T-helper 1 cell (primary cell): Measurements from ENCODE around the gene AGBL4.

ENCODE experiments used
- DNase-seq, 5 donors: peaks; one replicate each; pipeline ENCODE4 v3.0.0-alpha.2; 2012 to 2020

The AGBL4 gene

DNA sequence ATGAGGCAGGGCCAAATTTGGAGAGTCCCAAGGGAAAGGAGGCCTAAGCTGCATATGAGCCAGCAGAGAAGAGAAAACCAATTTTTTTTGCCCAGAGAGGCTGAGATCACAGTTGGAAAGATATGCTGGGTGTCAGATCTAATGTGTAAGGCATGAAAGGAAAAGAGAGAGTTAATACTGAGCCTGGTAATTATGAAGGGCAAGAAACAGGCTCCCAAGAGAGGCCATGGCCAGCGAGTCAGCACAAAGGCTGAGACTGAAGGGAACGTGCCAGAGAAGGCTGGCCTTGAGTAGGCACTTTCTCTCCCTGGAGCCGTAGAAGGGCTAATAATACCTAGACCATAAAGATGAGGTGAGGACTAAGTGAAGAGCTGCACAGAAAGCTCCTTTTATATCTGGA is 1215.3 kb downstream of the AGBL4 start:
- DNase-seq = no peak

GRCh38 chr1:48807554-48808260 is 1216.0 kb downstream of the AGBL4 start:
- no peak for DNase-seq

- no peak for DNase-seq
These were observed 1220.3 kb downstream of the AGBL4 start for GRCh38 chr1:48803474-48803873.

DNA sequence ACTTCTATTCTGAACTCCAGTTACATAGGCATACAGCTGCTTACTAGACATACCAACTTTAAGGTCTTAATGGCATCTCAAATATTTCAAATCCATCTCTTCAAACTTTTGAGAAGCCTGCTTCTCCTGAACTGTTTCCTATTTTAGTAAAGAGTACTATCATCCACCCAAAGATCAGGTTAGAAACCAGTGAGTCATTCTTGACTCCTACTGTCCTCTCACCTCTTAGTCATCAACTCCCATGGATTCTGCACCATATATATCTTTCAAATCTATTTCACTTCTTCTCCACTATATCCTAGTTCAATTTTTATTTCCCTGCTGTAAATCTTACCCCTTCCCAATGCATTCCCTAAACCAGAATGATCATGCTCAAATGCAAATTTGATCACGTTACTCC is 1228.9 kb downstream of the AGBL4 start:
- DNase-seq = no peak

DNA sequence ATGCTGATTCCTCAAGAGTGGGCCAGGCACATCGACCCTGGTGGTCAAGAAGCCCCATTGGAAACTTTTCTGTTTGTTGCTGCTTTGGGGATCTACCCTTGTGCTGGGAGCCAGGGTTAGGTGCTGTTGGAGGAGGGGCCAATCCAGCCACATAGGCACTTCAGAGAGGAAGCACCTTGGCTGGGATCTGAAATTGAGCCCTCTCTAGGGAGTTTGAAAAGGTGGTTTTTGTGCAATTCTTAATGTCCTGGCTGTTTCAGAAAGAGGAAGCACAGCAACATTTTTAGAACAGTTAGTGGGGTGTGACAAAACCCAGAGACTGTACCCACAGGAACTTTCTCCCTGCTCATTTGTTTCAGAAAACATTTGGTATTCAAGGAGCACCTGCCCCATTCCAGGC is 1229.9 kb downstream of the AGBL4 start:
- DNase-seq = no peak

DNA sequence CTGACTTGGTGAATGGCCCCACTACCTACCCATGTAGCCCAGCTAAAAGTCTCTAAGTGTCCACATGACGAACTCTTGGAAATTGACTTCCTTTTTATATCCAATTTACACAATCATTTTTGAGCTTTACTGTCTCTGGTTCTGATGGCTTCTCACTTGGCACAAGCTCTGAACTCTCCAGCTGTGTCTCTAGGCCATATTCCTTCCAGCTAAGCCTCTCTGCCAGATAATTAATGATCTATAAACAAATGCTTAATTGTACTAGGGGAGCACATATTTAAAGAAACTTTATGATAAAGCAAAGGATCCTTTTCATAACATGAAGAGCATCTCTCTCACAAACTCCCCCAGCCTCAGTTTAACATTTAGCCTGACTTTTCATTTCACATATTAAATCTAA is 1230.8 kb downstream of the AGBL4 start:
- no peak for DNase-seq

GRCh38 chr1:48790397-48790796 is 1233.4 kb downstream of the AGBL4 start:
- DNase-seq = no peak

- no peak for DNase-seq
These were observed 1233.9 kb downstream of the AGBL4 start for GRCh38 chr1:48789903-48790302.

DNA sequence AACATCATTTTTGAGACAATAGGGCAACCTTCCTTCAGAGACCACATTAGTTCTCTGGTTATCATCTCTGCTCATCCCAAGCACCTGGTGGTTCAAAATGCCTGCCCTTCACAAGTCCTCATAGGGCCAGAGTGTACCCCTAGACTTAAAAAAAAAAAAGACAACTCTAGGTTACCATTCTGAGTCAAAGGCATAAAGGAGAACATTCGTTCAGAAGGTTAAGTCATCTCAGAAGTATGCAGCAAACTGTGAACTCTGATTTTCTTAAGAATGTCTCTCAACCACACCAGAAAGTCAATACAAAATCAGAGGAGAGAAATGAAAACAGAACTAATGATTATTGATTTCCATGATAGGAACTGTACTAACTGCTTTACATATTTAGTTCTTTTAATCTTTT is 1237.9 kb downstream of the AGBL4 start:
- DNase-seq = no peak

DNA sequence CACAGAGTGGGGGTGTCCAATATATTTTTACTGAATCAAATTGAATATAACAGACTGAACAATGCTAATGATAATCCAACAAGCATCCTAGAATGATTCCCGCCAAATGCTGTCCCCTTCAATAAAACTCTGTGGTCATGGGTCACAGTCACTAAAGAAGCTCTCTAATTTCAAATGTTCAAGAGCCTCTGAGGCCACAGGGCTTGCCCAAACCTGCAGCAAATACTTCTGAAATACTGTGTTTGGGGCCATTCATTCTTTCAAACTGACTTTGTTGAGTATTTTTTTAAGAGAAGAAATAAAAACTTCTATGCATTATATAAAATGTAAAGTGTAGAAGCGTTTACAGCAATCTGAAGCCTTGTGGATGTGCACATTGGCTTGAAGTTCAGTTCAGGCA is 1239.5 kb downstream of the AGBL4 start:
- no peak for DNase-seq

DNA sequence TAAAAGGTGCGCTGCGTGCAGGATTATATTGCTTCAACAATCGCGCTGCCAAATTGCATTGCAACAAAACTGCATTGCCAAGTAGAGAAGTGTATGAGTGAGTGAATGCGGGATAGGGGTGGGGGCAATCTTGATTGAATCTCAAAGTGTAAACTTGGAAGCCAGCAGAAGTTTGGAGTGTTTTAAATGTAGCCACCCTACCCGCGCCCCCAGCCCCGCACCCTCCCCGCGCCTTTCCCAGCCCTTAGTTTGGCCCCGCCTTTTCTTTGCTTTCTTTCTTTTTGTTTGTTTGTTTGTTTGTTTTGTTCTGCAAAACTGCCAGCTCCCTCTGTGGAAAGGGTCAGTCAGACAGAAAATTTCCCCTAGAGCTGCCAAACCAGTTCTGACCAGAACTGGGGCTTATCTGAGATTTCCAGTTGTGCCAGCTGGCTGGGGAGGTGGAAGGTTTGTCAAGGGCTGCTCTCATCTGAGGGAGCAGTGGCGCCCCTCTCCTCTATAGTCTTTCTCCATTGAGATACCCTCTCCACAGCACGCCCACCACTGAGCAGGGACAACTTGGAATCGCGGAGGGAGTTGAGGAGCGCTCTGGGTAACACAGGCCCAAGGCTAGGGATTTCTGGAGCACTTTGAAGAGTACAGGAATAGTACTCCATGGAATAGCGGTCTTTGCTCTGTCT is 1246.4 kb downstream of the AGBL4 start:
- no peak for DNase-seq

DNA sequence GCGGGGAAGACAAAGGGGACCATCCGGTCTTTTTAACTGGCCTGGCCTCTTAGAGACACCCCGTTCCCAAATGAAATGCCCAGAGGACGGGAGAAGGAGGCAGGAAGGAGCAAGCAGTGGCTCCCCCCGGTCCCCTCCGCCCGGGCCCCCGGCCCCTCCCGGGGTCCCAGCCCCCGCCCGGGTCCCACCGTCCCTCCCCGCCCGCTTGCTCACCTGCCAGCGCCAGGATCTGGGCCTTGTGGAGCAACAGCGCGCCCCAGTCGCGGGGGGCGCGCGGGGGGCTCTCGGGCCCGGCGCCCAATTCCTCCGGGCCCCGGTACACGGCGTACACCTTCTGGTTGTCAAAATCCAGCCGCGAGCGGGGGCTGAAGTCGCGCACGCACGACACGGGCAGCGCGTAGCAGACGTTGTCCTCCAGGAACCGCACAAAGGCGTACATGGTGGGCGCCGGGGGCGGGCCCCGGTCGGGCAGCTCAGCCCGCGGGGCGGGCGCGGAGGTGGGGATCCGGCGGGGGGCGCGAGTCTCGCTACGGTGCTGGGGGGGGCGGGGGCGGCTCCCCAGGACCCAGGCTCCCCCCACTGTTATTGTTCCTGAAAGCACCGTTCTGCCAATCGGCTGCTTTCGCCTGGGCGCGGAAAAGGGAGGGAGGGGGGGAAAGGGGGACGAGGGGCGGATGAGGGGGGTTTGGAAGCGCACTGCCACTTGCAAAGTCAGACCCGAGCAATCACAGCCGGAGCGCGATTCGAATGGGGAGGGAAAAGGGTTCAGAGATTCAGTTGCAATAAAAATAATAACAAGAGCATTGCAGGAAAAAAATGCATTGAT is 1247.1 kb downstream of the AGBL4 start, which contains the start of gene BEND5:
Gene BEND5, minus strand, starts transcription at position 499 of the 826 bp plus-strand sequence. Its CDS starts 60 bp downstream, at position 439.
- peak in 4 of 5 donors; percentile 16 to 41 (median 23) for DNase-seq

GRCh38 chr1:48775831-48776392 is 1247.8 kb downstream of the AGBL4 start:
- DNase-seq = no peak

DNA sequence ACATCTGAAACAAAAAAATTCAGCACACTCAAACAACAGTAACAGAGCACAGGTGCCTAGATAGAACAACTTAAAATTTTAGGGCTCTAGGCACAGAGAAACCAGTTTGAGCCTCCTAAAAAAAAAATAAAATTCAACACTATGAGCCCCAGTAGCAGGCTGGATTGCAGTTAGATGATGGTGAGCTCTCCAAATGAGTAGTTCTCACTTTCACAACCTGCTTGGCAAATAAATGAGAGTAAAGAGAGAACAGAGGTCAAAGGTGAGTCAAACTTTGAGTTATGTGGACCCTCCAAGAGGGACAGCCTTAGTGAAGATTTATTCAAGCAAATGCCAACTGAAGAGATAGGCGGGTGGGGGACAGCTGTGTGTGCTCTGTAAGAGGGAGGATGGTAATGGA is 1250.6 kb downstream of the AGBL4 start:
- no peak for DNase-seq

GRCh38 chr1:48772211-48772610 is 1251.5 kb downstream of the AGBL4 start:
- DNase-seq = no peak

- no peak for DNase-seq
These were observed 1252.2 kb downstream of the AGBL4 start for GRCh38 chr1:48771561-48771960.

DNA sequence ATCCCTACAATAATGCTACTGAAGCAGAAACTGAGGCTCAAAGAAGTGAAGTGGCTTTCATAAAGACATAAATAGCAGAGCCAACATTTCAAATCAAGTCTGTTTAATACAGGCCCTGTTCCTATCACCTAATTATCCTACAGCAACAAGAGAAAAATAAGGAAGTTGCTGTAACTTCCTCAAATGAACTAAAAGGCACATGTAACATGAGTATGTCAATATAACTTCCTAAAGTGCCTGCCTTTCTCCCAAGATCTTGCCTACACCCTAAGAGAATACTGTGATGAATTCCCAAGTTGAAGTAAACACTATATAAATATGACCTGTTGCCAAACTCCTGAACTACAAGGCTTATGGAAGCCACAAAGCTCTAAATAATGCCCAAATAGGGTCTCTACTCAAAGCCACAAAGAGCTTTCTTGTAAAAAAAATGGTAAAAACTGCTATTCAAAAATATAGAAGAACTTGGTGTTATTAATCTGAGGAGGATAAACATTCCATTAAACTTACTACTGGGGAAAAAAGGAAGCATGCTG is 1255.7 kb downstream of the AGBL4 start:
- no peak for DNase-seq

DNA sequence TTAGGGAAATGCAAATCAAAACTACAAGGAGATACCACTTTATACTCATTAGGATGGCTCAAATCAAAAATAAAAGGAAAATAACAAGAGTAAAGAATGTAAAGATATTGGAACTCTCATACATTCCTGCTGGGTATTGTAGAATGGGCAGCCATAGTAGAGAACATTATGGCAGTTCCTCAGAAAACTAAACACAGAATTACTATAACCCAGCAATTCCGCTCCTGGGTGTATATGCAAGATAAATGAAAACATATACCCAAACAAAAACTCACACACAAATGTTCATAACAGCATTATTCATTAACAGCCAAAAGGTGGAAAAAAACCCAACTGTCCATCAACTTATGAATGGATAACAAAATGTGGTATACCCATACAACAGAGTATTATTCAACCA is 1258.4 kb downstream of the AGBL4 start:
- DNase-seq = no peak

DNA sequence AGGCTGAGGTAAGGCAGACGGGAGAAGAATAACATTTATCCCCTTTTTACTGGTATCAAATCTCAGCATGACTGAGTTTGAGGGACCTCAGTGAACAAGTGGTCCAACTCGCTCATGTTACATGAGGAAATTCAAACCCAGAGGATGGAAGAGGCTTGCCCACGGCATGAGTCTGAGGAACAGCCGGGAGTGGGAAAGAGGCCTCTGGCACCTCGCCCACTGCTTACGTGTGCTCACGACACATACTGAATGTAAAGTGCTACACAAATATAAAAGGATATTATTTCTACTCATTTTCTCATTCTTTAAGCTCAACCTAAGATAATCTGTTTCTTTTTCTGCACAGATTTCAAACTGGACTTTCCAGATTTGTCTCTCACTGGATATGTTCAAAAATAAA is 1261.8 kb downstream of the AGBL4 start:
- DNase-seq = no peak

- DNase-seq = no peak
These were observed 1262.3 kb downstream of the AGBL4 start for GRCh38 chr1:48761411-48761810.

DNA sequence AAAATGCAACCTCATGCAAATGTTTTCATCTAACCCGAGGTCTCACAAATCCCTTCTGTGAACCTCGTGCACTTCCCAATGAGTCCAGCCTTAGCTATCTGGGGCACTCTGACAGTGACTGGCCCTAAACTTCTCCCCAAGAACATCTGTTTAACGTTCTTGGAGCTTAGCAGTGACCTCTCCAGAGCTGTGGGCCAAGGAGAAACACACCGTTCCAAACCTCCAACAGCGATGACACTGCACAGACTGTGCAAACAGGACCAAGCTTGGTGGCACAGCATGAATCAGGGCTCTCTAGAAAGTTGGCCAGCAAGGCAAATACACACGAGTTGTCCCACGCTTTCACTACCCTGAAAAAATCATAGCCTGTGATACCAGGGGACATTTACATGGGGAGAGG is 1262.9 kb downstream of the AGBL4 start:
- no peak for DNase-seq

DNA sequence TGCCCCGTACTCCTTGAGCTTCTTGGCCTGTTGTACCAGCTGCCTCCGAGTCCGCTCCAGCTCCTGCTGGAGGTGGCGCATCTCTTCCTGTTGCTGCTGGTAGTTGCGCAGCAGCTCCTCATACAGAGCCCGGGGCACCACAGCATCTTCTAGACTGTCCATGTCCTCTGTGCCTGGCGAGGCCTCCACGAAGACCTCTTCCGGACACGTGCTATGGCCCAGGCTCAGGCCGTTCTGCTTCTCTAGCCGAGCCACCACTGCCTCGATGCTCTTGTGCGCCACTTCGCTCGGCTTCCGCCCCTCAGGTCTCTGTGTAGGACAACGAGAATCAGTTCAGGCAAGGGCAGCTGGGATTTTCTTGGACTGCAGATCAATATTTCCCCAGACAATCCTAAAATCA is 1264.8 kb downstream of the AGBL4 start:
- no peak for DNase-seq

DNA sequence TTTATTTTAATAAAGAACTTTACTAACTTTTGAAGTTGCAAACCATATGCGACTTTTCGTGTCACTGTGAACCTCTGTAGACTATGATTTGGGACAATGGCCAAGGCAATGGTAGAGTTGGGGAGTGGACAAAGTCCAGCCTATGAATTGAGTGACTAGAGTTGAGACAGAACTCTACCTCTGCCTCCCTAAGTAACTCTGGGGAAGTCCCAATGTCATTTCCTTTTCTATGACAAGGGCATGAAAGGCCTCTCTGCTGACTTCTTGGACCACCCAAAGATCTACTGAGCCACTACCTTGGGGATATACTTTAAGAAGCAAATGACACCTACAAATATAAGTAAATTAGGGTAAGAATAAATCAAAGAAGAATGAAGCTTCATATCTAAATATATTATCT is 1266.4 kb downstream of the AGBL4 start:
- no peak for DNase-seq
